WI38 (cell line): Measurements from ENCODE around the gene CUX1.
A peak's percentile ranks its signal among the peaks of the same experiment; 100 is the strongest.
"Not testable (repeated sequence)": the region's sequence is repeated elsewhere in the genome, so short reads cannot be mapped to it uniquely, and the experiment has no call there.

ENCODE experiments used
- H3K4me3 ChIP-seq: 2 replicates; pipeline ENCODE4 v1.5.1; 2011; ENCODE audit warnings: low read depth, mild to moderate bottlenecking, control low read depth, low read length
- CTCF ChIP-seq: IDR thresholded peaks from 2 replicates; pipeline ENCODE4 v1.5.1; 2012; ENCODE audit warnings: low read depth, mild to moderate bottlenecking, control low read depth, low read length

CUX1 gene

GRCh38 chr7:102036958-102037357, 219.5 kb downstream of the CUX1 start:
- TF ChIP-seq CTCF = no peak

GRCh38 chr7:102039706-102040105, 222.3 kb downstream of the CUX1 start:
- TF ChIP-seq CTCF = no peak
- no peak overlapping the region for H3K4me3 ChIP-seq

More at GRCh38 chr7:102036958-102037357, 219.5 kb downstream of the CUX1 start:
- H3K4me3 ChIP-seq = no peak overlapping the region

- no peak for TF ChIP-seq CTCF
- no peak overlapping the region for H3K4me3 ChIP-seq
These were observed 223.1 kb downstream of the CUX1 start for GRCh38 chr7:102040569-102040968.

GRCh38 chr7:102042016-102042656, 224.7 kb downstream of the CUX1 start:
- TF ChIP-seq CTCF = no peak

GRCh38 chr7:102042796-102043195, 225.4 kb downstream of the CUX1 start:
- not testable (repeated sequence) for H3K4me3 ChIP-seq

More at GRCh38 chr7:102042016-102042656, 224.7 kb downstream of the CUX1 start:
- H3K4me3 ChIP-seq = no peak overlapping the region

GRCh38 chr7:102044641-102044983, 227.2 kb downstream of the CUX1 start:
- TF ChIP-seq CTCF = no peak
- no peak overlapping the region for H3K4me3 ChIP-seq

- H3K4me3 ChIP-seq = peak overlapping the region; percentile 40
- TF ChIP-seq CTCF = no peak
These were observed 227.7 kb downstream of the CUX1 start for GRCh38 chr7:102044984-102045673.
